Stimulated activated CD4-positive, alpha-beta T cell treated with anti-CD3 and anti-CD28 coated beads, TNF-alpha, amount 100 ng/mL, for 1 hour (primary cell): ENCODE measurements around the gene IL16.
"Not testable (repeated sequence)": the region's sequence is repeated elsewhere in the genome, so short reads cannot be mapped to it uniquely, and the experiment has no call there.

Source experiments
- DNase-seq, 3 donors: peaks; one replicate each; pipeline ENCODE4 v3.0.0-alpha.2; 2020; ENCODE audit warnings: low read depth in 3 of 3, low spot score in 1 of 3

Gene IL16

DNA sequence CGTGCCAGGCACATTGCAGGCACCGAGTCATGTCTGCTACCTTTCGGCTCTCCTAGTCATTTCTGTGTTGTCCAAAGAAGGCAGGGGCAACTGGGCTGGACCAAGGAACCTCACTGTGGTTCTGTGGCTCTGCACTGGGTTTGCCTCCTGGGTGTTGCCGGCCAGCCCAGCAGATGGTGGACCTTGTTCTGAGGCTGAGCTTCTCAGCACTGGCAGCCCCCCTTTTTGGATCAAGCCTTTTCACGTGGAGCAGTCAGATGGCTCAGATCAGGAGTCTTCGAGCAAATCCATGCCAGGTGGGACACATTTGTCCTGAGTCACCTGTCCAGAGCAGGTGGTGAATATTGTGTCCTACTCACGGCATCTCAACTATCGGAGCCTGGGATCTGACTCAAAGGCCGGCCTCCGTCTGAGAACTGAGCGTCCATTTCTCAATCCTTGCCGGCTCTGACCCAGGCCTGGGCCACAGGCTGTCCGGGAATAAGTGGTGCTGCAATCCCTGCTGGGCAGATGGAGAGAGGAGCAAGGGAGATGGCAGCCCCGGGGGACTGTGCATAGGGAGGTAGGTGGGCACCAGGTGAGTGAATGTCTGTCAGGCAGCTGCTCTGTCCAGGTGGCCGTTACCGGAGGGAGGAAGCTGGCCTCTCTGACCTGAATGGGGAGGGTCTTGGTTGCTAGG is at the start of gene IL16:
TSS of gene IL16 (plus strand) at position 304 of the 679 bp plus-strand sequence. CDS start 28,521 bp downstream, outside the sequence.
- DNase-seq, result no peak

DNA sequence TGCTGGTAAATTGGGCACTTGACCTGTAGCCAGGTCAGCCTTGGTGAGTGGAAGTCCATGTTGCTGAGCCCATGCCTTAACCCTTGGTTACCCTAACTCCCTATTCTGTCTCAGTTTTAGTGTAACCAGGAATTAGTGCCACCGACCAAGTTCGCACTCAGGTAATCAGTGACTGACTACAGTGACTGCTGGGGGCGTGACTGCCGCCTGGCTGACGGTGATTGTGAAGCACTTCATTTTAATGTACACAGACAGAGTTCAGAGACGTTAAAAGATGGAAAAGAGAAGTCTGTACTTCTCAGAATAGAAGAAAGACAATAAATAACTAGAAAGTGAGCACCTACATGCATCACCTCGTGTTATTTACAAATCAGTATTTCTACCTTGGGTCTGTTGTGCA is 45.3 kb upstream of the IL16 start:
- DNase-seq, result no peak

DNA sequence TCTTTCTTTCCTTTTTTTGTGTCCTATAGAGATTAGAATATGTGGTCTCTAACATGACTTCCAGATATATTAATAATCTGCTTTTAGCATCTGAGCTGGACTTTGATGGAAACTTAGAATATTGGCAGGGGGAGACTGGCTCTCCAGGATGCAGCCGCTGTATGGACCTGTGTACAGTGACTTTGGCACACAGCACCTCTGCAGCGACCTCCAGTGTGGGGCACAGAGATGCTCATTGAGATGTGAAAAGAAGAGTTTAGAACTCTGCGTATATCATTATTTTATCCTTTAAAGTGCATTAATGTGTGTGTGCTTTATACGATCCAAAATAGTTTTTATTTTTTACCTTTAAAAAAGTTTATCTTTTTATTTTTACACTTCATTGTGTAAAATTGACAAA is 44.3 kb upstream of the IL16 start:
- DNase-seq, result no peak

DNA sequence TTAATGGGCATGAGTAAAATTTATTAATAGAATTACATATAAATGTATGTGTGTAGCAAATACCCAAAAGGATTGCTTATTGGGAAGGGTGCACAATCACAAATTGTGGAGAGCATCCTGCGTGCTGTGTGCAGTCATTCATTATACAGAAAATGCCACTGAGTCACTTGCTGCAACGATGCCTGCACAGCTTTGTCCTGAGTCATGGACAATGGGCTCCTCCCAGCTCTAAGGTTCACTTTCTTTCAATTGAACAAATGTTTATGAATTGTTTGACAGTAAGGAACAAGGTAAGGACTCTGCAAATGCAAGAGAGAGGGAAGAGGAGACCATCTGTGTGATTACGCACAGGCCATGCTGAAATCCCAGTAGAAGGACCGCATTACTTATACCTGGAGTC is 43.9 kb upstream of the IL16 start:
- DNase-seq, result no peak

DNA sequence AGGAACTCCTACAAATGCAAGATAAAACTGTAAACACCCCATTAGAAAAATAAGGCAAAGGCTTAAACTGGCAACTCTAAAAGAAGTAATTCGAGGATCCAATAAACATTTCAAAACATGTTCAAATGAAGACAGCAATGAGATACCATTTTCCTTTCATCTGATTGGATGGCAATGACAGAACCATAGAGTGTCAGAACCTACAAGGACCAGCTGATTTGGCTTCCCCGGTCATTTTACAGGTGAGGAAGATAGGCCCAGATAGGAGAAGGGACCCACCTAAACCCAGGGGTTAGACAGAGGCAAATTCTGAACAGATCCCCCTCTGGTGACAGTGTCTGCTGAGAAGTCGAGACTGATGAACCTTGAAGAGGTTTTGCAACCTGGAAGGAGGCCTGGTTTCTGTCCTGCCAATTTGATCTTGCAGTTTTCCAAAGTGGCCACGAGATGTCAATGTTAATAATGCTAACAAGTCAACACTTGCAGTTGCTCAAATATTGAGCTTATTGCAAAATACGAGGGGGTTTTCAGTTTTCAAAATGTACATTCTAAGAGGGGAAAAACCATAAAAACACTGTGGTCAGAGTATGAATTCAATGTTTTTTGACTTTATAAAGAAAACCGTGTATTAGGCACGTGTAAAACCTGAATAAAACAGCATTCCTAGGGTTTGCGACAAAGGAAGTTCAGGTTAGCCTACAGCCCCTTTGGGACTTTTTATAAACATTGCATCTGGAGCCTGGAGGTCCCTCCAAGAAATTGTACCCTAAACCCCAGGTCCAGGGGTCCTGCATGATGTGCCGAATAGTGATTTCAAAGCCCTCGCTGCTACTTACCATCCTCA is 41.1 kb upstream of the IL16 start:
- DNase-seq, result no peak

DNA sequence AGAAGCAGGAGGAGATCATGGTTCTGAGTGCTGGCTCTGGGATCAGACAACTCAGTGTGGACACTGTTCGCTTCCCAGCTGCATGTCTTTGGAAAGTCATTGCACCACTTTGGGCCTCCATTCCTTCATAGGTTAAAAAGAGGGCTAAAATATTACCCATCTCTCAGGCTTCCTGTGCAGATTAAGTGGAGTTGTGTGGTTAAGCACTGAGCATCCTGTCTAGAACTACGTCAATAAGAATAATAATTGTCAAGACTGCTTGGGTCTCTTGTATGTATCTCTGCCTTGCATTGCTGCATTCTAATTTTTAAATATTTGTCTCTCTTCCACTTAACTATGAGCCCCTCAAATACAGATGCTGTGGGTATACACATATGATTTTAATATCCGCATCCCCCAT is 40.4 kb upstream of the IL16 start:
- DNase-seq, result no peak

DNA sequence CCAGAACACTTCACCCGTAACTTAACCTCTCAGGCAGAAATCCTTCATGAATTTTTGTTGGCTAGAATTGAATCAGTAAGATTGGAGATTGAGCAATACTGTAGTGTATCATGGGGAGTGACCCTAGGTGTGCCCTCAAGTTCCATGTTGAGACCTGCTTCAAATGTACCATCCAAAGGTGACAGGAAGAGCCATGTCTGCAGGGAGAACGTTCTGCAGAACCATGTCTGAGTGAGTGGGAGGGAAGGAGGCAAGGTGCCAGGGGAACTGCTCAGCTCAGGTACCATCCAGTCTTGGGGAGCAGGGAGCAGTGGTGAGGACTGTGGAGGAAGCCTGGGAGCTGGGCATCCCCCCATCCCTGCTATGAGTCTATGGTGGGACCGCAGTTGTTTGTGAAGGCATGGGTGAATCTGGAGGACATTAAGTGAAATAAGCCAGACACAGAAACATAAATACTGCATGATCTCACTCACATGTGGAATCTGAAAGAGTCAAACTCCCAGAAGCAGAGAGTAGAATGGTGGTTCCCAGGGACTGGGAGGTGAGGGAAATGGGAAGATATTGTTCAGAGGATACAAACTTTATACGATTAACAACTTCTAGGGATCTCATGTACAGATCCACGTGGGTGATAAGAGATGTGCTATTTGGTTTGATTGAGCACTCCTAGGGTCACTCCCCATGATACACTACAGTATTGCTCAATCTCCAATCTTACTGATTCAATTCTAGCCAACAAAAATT is 39.3 kb upstream of the IL16 start:
- DNase-seq, result no peak

DNA sequence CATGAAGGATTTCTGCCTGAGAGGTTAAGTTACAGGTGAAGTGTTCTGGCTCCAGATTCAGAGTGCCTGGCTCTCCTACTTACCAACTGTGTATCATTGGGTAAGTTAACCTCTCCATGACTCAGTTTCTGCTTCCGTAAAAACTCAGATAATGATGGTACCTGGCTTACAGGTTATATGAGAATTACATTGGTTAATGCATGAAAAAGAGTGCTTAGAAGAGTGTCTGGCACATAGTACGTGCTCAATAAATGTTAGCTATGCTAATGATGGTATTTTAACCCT is 38.8 kb upstream of the IL16 start:
- no peak for DNase-seq

DNA sequence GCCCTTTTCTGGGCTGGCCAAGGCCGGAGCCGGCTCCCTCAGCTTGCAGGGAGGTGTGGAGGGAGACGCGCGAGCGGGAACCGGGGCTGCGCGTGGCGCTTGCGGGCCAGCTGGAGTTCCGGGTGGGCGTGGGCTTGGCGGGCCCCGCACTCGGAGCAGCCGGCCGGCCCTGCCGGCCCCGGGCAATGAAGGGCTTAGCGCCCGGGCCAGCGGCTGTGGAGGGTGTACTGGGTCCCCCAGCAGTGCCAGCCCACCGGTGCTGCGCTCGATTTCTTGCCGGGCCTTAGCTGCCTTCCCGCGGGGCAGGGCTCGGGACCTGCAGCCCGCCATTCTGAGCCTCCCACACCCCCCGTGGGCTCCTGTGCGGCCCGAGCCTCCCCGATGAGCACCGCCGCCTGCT is 38.1 kb upstream of the IL16 start:
- DNase-seq, result not testable (repeated sequence)

DNA sequence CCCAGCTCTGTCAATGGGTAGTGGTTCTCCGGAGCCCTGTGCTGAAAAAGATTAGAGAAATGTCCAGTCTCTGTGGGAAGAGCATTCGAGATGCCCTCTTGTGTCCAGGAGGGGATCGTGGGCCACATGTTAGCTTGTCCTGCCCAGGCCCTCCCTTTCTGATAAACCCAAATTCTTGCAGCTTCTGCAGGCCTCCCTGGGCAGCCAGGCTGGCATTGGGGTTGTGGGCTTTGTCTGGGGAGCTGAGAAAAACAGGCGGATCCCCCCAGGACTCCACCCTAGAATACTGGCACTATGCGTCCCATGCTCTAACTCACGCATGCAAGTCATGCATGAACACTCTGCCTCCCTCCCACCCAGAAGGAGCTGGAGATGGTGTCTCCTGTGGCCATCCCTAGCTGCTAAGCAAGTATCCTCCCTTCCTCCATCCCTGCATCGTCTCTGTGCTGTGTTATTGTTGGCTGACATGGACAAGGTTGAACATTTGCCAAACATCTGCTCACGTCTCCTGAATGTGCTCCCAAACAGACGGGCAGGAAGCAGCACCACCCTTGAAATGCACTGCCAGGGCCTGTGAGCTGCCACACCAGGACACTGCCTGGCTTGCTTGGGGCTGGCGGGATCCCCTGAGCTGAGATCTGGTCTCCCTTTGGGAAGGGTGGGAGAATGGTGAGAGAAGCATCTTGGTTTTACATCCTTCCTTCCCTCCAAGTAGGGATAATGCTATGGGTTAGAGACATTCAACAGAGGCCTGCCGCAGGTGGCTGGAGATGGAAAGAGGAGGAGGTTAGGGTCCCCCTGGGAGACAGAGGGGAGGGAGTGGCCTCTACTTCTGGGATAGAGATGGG is 36.1 kb upstream of the IL16 start:
- no peak for DNase-seq

DNA sequence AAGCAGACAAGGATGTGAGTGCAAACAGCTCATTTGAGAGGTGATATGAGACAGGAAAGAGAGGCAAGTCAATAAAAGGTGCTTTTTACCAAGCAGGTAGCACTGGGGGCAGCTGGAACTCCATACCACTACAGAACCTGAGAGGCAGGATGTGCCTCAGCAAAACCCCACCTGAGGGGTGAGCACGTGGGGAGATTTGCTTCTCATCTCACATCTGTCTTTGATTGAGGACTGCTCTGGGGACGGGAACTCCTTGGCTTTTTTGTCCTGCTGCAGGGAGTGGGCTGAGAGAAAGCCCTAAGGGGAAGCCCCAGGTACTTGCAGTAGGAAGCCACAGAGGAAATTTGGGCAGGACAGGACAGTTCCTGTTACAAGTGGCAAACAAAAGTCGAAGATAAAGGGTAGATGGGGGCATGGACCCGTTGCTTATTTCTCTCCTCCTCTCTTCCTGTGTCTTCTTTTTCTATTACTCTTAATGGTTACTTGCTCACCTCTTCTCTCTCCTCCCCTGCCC is 35.5 kb upstream of the IL16 start:
- DNase-seq, result no peak

DNA sequence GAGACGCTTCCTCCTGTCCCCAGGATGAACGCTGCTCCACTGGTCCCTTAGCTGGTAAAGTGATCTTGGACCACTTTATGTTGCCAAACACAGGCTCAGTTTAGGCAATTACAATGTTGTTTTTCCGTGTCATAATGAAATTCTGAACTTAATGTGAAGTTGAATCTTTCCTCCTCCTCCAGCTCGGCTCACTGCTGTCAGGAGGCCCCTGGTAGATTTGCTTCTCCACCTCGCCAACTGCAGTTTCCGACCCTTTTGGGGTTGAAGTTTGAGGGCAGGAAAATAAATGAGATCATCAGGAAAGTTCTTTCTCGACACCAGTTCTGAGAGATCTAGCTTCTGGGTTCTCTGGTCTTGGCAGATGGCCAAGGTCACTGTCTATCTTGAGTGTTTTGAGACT is 34.8 kb upstream of the IL16 start:
- no peak for DNase-seq

DNA sequence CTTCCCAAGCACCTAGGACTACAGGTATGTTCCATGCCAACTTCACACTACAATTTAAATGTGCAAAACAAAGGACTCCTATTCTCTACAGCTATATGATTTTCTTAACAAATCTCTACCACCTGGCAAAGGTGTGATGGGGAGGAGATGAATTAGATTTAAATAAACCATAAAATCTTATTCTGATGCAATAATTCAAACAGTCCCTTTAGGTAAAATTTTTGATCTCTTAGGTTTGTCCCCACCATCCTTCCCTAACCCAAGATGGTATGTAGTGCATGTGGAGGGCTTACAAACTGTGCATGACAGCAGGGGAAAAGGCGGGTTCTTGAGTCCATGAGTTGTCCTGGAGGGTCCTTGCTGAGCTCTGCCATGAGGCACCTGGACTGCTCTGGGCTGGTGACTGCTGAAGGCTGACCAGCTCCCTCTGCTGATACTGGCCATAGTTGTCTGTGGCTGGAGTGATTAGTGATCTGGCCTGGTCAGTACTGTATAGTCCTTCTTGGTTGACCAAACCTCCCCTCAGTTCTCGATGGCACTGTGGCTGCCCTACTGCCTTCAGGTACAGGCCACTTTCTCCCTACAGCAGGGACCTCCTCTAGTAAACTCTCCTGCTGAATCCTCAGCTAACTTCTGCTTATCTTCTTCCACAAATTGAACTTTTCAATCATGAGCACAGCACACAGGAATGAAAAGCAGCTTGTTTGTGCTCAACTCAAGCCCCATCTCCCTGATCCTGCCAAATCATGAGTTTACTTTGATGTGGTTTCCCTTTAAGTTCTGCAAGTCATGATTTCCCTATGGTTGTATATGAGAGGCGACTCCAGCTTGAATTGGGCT is 32.5 kb upstream of the IL16 start:
- DNase-seq, result no peak

DNA sequence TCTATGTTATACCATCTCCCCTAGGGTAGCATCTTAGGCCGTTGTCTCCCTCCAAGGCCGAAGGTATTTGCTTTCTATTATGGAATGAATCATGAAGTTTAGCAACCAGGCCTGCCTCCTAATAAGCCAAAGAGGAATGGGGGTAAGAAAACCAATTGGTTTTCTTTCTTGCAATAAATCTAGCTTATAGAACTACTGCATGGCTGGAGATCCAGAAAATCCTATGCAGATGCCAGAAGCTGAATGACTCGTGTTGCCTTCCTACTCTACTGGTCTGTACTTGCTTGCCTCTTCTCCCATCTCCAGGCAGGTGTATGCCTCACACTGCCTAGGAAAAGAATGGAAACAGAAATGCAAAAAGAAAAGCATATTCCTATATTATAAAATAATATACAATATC is 31.1 kb upstream of the IL16 start:
- DNase-seq, result no peak

DNA sequence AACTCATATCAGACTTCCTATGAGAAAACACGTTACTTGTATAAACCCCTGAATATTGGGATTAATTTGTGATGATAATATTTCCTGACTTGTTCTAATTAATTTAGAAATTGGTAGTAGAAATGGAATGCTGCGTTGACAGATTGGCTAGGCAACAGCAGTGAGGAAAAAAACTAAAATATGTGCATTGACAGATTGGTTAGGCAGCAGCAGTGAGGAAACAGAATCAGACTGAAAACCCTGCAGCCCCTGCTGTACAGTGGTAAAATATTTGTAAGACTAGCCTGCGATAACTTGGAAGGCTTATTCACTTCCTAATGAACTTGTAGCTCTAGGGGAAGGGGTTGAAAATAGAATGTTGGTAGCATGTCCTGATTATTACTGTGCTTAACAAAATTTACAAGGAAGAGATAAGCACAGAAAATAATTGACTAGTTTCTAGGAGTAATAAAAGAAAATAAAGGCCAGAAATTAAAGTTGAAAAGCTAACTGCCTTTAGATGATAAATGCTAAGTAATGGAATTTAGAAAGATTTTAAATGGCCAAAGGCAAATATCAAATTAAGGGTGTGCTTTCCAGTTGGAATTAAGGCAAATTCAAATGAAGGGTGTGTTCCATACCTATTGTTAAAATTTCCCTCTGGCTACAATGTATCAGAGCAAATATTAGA is 29.9 kb upstream of the IL16 start:
- DNase-seq, result no peak

DNA sequence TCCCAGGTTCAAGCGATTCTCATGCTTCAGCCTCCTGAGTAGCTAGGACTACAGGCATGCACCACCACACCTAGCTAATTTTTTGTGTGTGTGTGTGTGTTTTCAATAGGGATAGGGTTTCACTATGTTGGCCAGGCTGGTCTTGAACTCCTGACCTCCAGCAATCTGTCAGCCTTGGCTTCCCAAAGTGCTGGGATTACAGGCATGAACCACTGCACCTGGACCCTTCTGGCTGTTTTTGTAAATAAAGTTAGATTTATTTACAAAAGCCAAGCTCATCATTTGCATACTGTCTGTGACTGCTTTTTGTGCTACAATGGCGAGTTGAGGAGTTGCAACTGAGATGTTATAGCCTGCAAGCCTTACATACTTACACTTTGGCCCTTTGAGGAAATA is 28.6 kb upstream of the IL16 start:
- DNase-seq, result no peak

DNA sequence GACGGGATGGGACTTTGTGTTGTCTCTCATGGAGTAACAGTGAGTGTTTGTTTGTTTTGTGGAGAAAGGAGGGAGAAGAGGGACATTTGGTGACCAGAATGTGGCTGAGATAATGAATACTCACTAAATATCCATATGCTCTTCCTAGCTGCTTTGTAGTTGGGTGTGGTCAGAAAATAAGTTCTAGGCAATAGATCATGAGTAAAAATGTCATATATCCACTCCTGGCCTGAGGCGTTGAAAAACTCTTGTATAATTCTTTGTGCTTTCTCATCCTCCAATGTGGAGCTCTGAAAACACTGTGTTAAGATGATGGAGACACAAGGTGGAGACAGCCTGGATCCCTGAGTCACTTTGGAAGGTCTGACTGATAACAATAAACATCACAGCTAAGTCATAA is 28.0 kb upstream of the IL16 start:
- DNase-seq, result no peak

DNA sequence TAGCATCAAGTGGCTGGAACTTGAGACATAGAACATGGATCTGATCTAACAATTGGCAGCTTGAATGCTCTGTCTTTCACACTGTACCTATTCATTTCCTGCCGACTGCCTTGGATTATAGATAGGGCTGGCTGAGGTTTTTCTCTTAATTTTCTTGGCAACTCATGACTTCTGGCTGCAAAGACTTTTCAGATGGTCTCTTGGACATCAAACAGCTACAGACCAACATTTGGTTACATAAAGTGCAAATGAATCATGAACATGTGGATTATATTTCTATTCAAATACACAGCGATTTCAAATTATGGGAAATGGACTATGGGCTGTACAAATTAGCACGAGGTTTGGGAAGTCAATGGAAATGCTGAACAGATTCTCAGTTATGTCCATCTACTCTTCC is 26.2 kb upstream of the IL16 start:
- DNase-seq, result no peak

DNA sequence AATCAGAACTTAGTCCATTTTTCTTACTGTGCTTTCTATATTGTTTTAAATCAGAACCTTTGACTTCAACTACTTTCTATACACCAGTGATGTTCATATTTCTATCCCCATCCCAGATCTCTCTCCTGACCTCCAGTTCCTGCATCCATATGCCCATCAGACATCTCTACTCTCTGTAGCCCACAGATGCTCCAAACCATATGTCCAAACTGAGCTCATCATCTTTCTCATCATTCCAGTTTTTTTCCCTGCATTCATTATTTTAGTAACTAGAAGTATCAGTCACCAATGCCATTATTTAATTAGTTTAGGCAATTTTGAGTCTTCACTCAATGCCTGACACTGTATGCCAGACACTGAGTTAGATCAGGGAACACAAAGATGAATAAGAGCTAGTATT is 25.4 kb upstream of the IL16 start:
- DNase-seq, result no peak
